PC-9 (cell line): ENCODE data around the gene PIK3R6. TPM values are rescaled to one million over a fixed set of nuclear protein-coding genes. Genes with fewer than 3 reads are reported as not detected.
A peak's percentile ranks its signal among the peaks of the same experiment; 100 is the strongest.

Experiments
- BruUV-seq: library from RNA; stranded (reverse); fragments of 400-500 nt; replicated peaks from 2 replicates; lab custom pipeline; 2021; lab: Mats Ljungman, UMichigan
- CTCF ChIA-PET: fragments of 300-600 bp; sonication (Branson Sonifier 250); formaldehyde crosslinking; loops from one replicate; lab custom pipeline; 2022; ENCODE audit warnings: antibody characterized with exemption; lab: Charles Lee
- POLR2A ChIA-PET: fragments of 300-600 bp; sonication (Branson Sonifier 250); formaldehyde crosslinking; loops from one replicate; lab custom pipeline; 2022; ENCODE audit warnings: antibody characterized with exemption; ENCODE audit not compliant: unreplicated experiment; lab: Charles Lee
- DNase-seq, 2 experiments: peaks; one replicate each; pipeline versions ENCODE4 v3.0.0 to v3.0.0-alpha.2; 2015 to 2022; ENCODE audit warnings: mixed read lengths in 1 of 2
- H2AFZ ChIP-seq: fragments of 200-600 bp; sonication (generic); 2 replicates; pipeline ENCODE4 v1.8.1; 2017; ENCODE audit warnings: antibody characterized with exemption
- H3F3A ChIP-seq: fragments of 200-600 bp; sonication (generic); 2 replicates; pipeline ENCODE4 v1.8.1; 2017; ENCODE audit warnings: antibody characterized with exemption, mild to moderate bottlenecking, low read depth; ENCODE audit not compliant: insufficient read depth
- H3K27ac ChIP-seq: fragments of 200-600 bp; sonication (generic); 2 replicates; pipeline ENCODE4 v1.6.1; 2016; ENCODE audit warnings: mixed run types
- H3K27me3 ChIP-seq: fragments of 200-600 bp; sonication (generic); 2 replicates; pipeline ENCODE4 v1.6.1; 2016; ENCODE audit warnings: low read depth, mixed run types; ENCODE audit not compliant: insufficient read depth
- H3K36me3 ChIP-seq: fragments of 200-600 bp; sonication (generic); 2 replicates; pipeline ENCODE4 v1.6.1; 2016; ENCODE audit warnings: low read depth, mixed run types
- H3K4me1 ChIP-seq: fragments of 200-600 bp; sonication (generic); replicated peaks from 2 replicates; pipeline ENCODE4 v1.6.1; 2016; ENCODE audit warnings: mixed run types; ENCODE audit not compliant: insufficient read depth
- H3K4me2 ChIP-seq: fragments of 200-600 bp; sonication (generic); 2 replicates; pipeline ENCODE4 v1.6.1; 2017; ENCODE audit warnings: mixed run types
- H3K4me3 ChIP-seq: fragments of 200-600 bp; sonication (generic); 2 replicates; pipeline ENCODE4 v1.6.1; 2016; ENCODE audit warnings: mixed run types
- H3K79me2 ChIP-seq: fragments of 200-600 bp; sonication (generic); 2 replicates; pipeline ENCODE4 v1.6.1; 2017; ENCODE audit warnings: low read depth, mixed run types
- H3K9me2 ChIP-seq: fragments of 200-600 bp; sonication (generic); 2 replicates; pipeline ENCODE4 v1.8.1; 2017; ENCODE audit warnings: mild to moderate bottlenecking; ENCODE audit not compliant: insufficient read depth
- H3K9me3 ChIP-seq: fragments of 200-600 bp; sonication (generic); 2 replicates; pipeline ENCODE4 v1.8.1; 2016; ENCODE audit warnings: low read depth; ENCODE audit not compliant: insufficient read depth
- H4K20me1 ChIP-seq: fragments of 200-600 bp; sonication (generic); 2 replicates; pipeline ENCODE4 v1.8.1; 2017; ENCODE audit not compliant: insufficient read depth
- CTCF ChIP-seq: fragments of 200-600 bp; sonication (generic); conservative IDR thresholded peaks from 2 replicates; pipeline ENCODE4 v1.6.1; 2017; ENCODE audit warnings: mixed run types, antibody characterized with exemption, mild to moderate bottlenecking, moderate library complexity
- EZH2 ChIP-seq: fragments of 200-600 bp; sonication (generic); IDR thresholded peaks from 2 replicates; pipeline ENCODE4 v1.8.0; 2017; ENCODE audit warnings: antibody characterized with exemption, low read depth
- intact Hi-C: fragments of 100-400 bp; cut with micrococcal nuclease; formaldehyde crosslinking; loops from one replicate; pipeline ENCODE4 v1.10.0; 2022; ENCODE audit not compliant: unreplicated experiment
- total RNA-seq: library from RNA; stranded (reverse); gene quantifications from 2 replicates; pipeline ENCODE4 v1.2.3, GENCODE V29; 2021

The PIK3R6 gene
- total RNA-seq, 1 experiment from 2014 or later, result not detected

GRCh38 chr17:8888704-8889302 is 21.3 kb upstream of the PIK3R6 start:
- H3K4me1 ChIP-seq, result no peaks in the 10 kb centered on the region
- no peaks in the 10 kb centered on the region for H3K36me3 ChIP-seq
- H3K79me2 ChIP-seq, result no peaks in the 10 kb centered on the region
- peaks cover 9% of the 10 kb centered on the region; the same call in 1 of the 2 replicates for H3K27me3 ChIP-seq
- H3K4me3 ChIP-seq, result no peak overlapping the region
- POLR2A ChIA-PET, result interaction anchor here (0.7 kb wide), 1 partner anchor 798 kb away, joined by 4 read pairs; no protein-coding TSS in a partner anchor
- no peaks in the 10 kb centered on the region for H3K9me3 ChIP-seq
- H3K4me2 ChIP-seq, result no peak overlapping the region
- no TSS peak for BruUV-seq
- no peak overlapping the region for H2AFZ ChIP-seq
- no peak for TF ChIP-seq EZH2
- TF ChIP-seq CTCF, result no peak
- H3F3A ChIP-seq, result no peaks in the 10 kb centered on the region
- H4K20me1 ChIP-seq, result no peaks in the 10 kb centered on the region
- CTCF ChIA-PET, result interaction anchor here (0.5 to 1.0 kb wide), 4 partner anchors 564 to 725 kb away, joined by 3 to 11 read pairs (median 4); no protein-coding TSS in a partner anchor
- no peak overlapping the region for H3K27ac ChIP-seq
- intact Hi-C loops, result loop anchor here (1.0 to 5.0 kb wide), 3 partner anchors 288 to 640 kb away; no protein-coding TSS in a partner anchor
- no peak for DNase-seq
- H3K9me2 ChIP-seq, result no peaks in the 10 kb centered on the region

GRCh38 chr17:8887834-8888703 is 20.6 kb upstream of the PIK3R6 start:
- Histone ChIP-seq H3K4me3 (no peak overlapping the region), H2AFZ (no peak overlapping the region), H3K9me3 (no peaks in the 10 kb centered on the region), H3K4me1 (no peaks in the 10 kb centered on the region), H3K4me2 (no peak overlapping the region), H3K9me2 (no peaks in the 10 kb centered on the region), H3K36me3 (no peaks in the 10 kb centered on the region), H3K27me3 (peaks cover 15% of the 10 kb centered on the region; the same call in 1 of the 2 replicates), H3F3A (no peaks in the 10 kb centered on the region), H3K27ac (no peak overlapping the region), H4K20me1 (no peaks in the 10 kb centered on the region), H3K79me2 (no peaks in the 10 kb centered on the region)
- no TSS peak for BruUV-seq
- CTCF ChIA-PET, result interaction anchor here (0.5 to 1.0 kb wide), 4 partner anchors 545 to 632 kb away, joined by 3 to 5 read pairs (median 4); no protein-coding TSS in a partner anchor
- POLR2A ChIA-PET, result no interaction called here
- TF ChIP-seq EZH2, result no peak
- TF ChIP-seq CTCF, result no peak
- intact Hi-C loops, result loop anchor here (1.0 to 5.0 kb wide), 3 partner anchors 289 to 641 kb away; no protein-coding TSS in a partner anchor
- DNase-seq, result peak in 1 of 2 experiments; percentile 58

- Histone ChIP-seq H3K27me3 (peaks cover 17% of the 10 kb centered on the region; the same call in 1 of the 2 replicates), H3K36me3 (no peaks in the 10 kb centered on the region), H4K20me1 (no peaks in the 10 kb centered on the region), H3K4me1 (no peaks in the 10 kb centered on the region), H3K4me3 (no peak overlapping the region), H3K9me3 (no peaks in the 10 kb centered on the region), H3F3A (no peaks in the 10 kb centered on the region), H3K79me2 (no peaks in the 10 kb centered on the region), H3K27ac (no peak overlapping the region), H3K4me2 (no peak overlapping the region), H2AFZ (no peak overlapping the region), H3K9me2 (no peaks in the 10 kb centered on the region)
- TF ChIP-seq EZH2 (no peak), CTCF (no peak)
- intact Hi-C loops, result loop anchor here (5.0 kb wide), 1 partner anchor 290 kb away; no protein-coding TSS in a partner anchor
- CTCF ChIA-PET, result interaction anchor here (0.7 kb wide), 1 partner anchor 544 kb away, joined by 5 read pairs; no protein-coding TSS in a partner anchor
- no peak for DNase-seq
- POLR2A ChIA-PET, result no interaction called here
- no TSS peak for BruUV-seq
These were observed 19.8 kb upstream of the PIK3R6 start for GRCh38 chr17:8887301-8887700.
